ENCODE results near the gene SACM1L. TPM values are rescaled to one million over a fixed set of nuclear protein-coding genes. Genes with fewer than 3 reads are reported as not detected.
"Not testable (repeated sequence)": the region's sequence is repeated elsewhere in the genome, so short reads cannot be mapped to it uniquely, and the experiment has no call there.

The SACM1L gene
- total RNA-seq, 1 donor from 2014 or later = 27.3 TPM

GRCh38 chr3:45741742-45742460, 52.7 kb downstream of the SACM1L start:
- no peak for DNase-seq (ENCODE audit: low read depth in 2 of 2)

- DNase-seq (ENCODE audit: low read depth in 2 of 2) = no peak
These were observed 53.4 kb downstream of the SACM1L start for GRCh38 chr3:45742461-45743089.

- DNase-seq (ENCODE audit: low read depth in 2 of 2) = no peak
These were observed 57.1 kb downstream of the SACM1L start for GRCh38 chr3:45746165-45746776.

- no peak for DNase-seq (ENCODE audit: low read depth in 2 of 2)
These were observed 57.8 kb downstream of the SACM1L start for GRCh38 chr3:45746777-45747622.

GRCh38 chr3:45748068-45748467, 58.9 kb downstream of the SACM1L start:
- no peak for DNase-seq (ENCODE audit: low read depth in 2 of 2)

- DNase-seq (ENCODE audit: low read depth in 2 of 2) = not testable (repeated sequence)
These were observed 59.9 kb downstream of the SACM1L start for GRCh38 chr3:45749036-45749600.

- no peak for DNase-seq (ENCODE audit: low read depth in 2 of 2)
These were observed 60.7 kb downstream of the SACM1L start for GRCh38 chr3:45749880-45750279.

GRCh38 chr3:45751537-45752242, 62.5 kb downstream of the SACM1L start:
- no peak for DNase-seq (ENCODE audit: low read depth in 2 of 2)

GRCh38 chr3:45753095-45753494, 63.9 kb downstream of the SACM1L start:
- no peak for DNase-seq (ENCODE audit: low read depth in 2 of 2)

GRCh38 chr3:45754461-45754860, 65.3 kb downstream of the SACM1L start:
- no peak for DNase-seq (ENCODE audit: low read depth in 2 of 2)

- no peak for DNase-seq (ENCODE audit: low read depth in 2 of 2)
These were observed 66.9 kb downstream of the SACM1L start for GRCh38 chr3:45756055-45756454.

- not testable (repeated sequence) for DNase-seq (ENCODE audit: low read depth in 2 of 2)
These were observed 67.9 kb downstream of the SACM1L start for GRCh38 chr3:45757141-45757540.

- DNase-seq (ENCODE audit: low read depth in 2 of 2) = no peak
These were observed 69.7 kb downstream of the SACM1L start for GRCh38 chr3:45758871-45759270.

GRCh38 chr3:45759851-45760250, 70.7 kb downstream of the SACM1L start:
- no peak for DNase-seq (ENCODE audit: low read depth in 2 of 2)

GRCh38 chr3:45760878-45761711, 71.9 kb downstream of the SACM1L start:
- peak; percentile 58 to 77 for DNase-seq (ENCODE audit: low read depth in 2 of 2)

- DNase-seq (ENCODE audit: low read depth in 2 of 2) = no peak
These were observed 72.6 kb downstream of the SACM1L start for GRCh38 chr3:45761831-45762230.

GRCh38 chr3:45762647-45763302, 73.6 kb downstream of the SACM1L start:
- no peak for DNase-seq (ENCODE audit: low read depth in 2 of 2)

- DNase-seq (ENCODE audit: low read depth in 2 of 2) = no peak
These were observed 74.1 kb downstream of the SACM1L start for GRCh38 chr3:45763303-45763675.

GRCh38 chr3:45765266-45765851, 76.2 kb downstream of the SACM1L start:
- no peak for DNase-seq (ENCODE audit: low read depth in 2 of 2)
